Measurements from ENCODE around the gene ANTXR1.

The ANTXR1 gene

GRCh38 chr2:69088466-69088865, 75.5 kb downstream of the ANTXR1 start:
- H3K27me3 ChIP-seq (ENCODE audit: low read depth, low read length), result peaks cover 57% of the 10 kb centered on the region
- no peaks in the 10 kb centered on the region for H3K36me3 ChIP-seq (replicated peaks; ENCODE audit: low read depth, low read length)
- H3K9ac ChIP-seq (ENCODE audit: low read length), result no peak overlapping the region
- H2AFZ ChIP-seq (ENCODE audit: low read depth, low read length), result no peak overlapping the region
- H3K4me2 ChIP-seq (ENCODE audit: low read length), result no peak overlapping the region
- H3K27ac ChIP-seq (ENCODE audit: low read length), result no peak overlapping the region
- no peak overlapping the region for H3K4me3 ChIP-seq (ENCODE audit: low read length)
- TF ChIP-seq EZH2phosphoT487 (IDR thresholded peaks at IDR 0.05; ENCODE audit: low read depth), result no peak
- no peak for TF ChIP-seq CTCF (IDR thresholded peaks at IDR 0.05; ENCODE audit: low read depth, low read length)
- H3K79me2 ChIP-seq (ENCODE audit: low read length), result no peaks in the 10 kb centered on the region
- no peaks in the 10 kb centered on the region for H4K20me1 ChIP-seq (ENCODE audit: insufficient read depth, low read length)
- no peaks in the 10 kb centered on the region for H3K9me3 ChIP-seq (ENCODE audit: insufficient read depth, low read length)
- H3K4me1 ChIP-seq (ENCODE audit: low read length), result no peaks in the 10 kb centered on the region

GRCh38 chr2:69089266-69089665, 76.3 kb downstream of the ANTXR1 start:
- H3K27me3 ChIP-seq (ENCODE audit: low read depth, low read length), result peaks cover 54% of the 10 kb centered on the region
- TF ChIP-seq CTCF (IDR thresholded peaks at IDR 0.05; ENCODE audit: low read depth, low read length), result no peak
- TF ChIP-seq EZH2phosphoT487 (IDR thresholded peaks at IDR 0.05; ENCODE audit: low read depth), result no peak
- H3K4me3 ChIP-seq (ENCODE audit: low read length), result no peak overlapping the region
- no peak overlapping the region for H2AFZ ChIP-seq (ENCODE audit: low read depth, low read length)
- no peak overlapping the region for H3K4me2 ChIP-seq (ENCODE audit: low read length)
- H3K27ac ChIP-seq (ENCODE audit: low read length), result no peak overlapping the region
- no peaks in the 10 kb centered on the region for H3K4me1 ChIP-seq (ENCODE audit: low read length)
- H3K9me3 ChIP-seq (ENCODE audit: insufficient read depth, low read length), result no peaks in the 10 kb centered on the region
- no peak overlapping the region for H3K9ac ChIP-seq (ENCODE audit: low read length)
- H3K79me2 ChIP-seq (ENCODE audit: low read length), result no peaks in the 10 kb centered on the region
- H3K36me3 ChIP-seq (replicated peaks; ENCODE audit: low read depth, low read length), result no peaks in the 10 kb centered on the region
- H4K20me1 ChIP-seq (ENCODE audit: insufficient read depth, low read length), result no peaks in the 10 kb centered on the region

- Histone ChIP-seq H3K4me3 (ENCODE audit: low read length) (no peak overlapping the region), H3K9me3 (ENCODE audit: insufficient read depth, low read length) (no peaks in the 10 kb centered on the region), H3K4me2 (ENCODE audit: low read length) (no peak overlapping the region), H3K9ac (ENCODE audit: low read length) (no peak overlapping the region), H3K36me3 (replicated peaks; ENCODE audit: low read depth, low read length) (no peaks in the 10 kb centered on the region), H3K79me2 (ENCODE audit: low read length) (no peaks in the 10 kb centered on the region), H4K20me1 (ENCODE audit: insufficient read depth, low read length) (no peaks in the 10 kb centered on the region), H3K27me3 (ENCODE audit: low read depth, low read length) (peaks cover 53% of the 10 kb centered on the region), H2AFZ (ENCODE audit: low read depth, low read length) (no peak overlapping the region), H3K27ac (ENCODE audit: low read length) (no peak overlapping the region), H3K4me1 (ENCODE audit: low read length) (no peaks in the 10 kb centered on the region)
- no peak for TF ChIP-seq CTCF (IDR thresholded peaks at IDR 0.05; ENCODE audit: low read depth, low read length)
- no peak for TF ChIP-seq EZH2phosphoT487 (IDR thresholded peaks at IDR 0.05; ENCODE audit: low read depth)
Observed at GRCh38 chr2:69089998-69090397, 77.0 kb downstream of the ANTXR1 start.

GRCh38 chr2:69090820-69091219, 77.8 kb downstream of the ANTXR1 start:
- Histone ChIP-seq H4K20me1 (ENCODE audit: insufficient read depth, low read length) (no peaks in the 10 kb centered on the region), H2AFZ (ENCODE audit: low read depth, low read length) (no peak overlapping the region), H3K4me3 (ENCODE audit: low read length) (no peak overlapping the region), H3K9ac (ENCODE audit: low read length) (no peak overlapping the region), H3K4me2 (ENCODE audit: low read length) (no peak overlapping the region), H3K27me3 (ENCODE audit: low read depth, low read length) (peaks cover 54% of the 10 kb centered on the region), H3K27ac (ENCODE audit: low read length) (no peak overlapping the region), H3K79me2 (ENCODE audit: low read length) (no peaks in the 10 kb centered on the region), H3K4me1 (ENCODE audit: low read length) (no peaks in the 10 kb centered on the region), H3K36me3 (replicated peaks; ENCODE audit: low read depth, low read length) (no peaks in the 10 kb centered on the region), H3K9me3 (ENCODE audit: insufficient read depth, low read length) (no peaks in the 10 kb centered on the region)
- TF ChIP-seq EZH2phosphoT487 (IDR thresholded peaks at IDR 0.05; ENCODE audit: low read depth) (no peak), CTCF (IDR thresholded peaks at IDR 0.05; ENCODE audit: low read depth, low read length) (no peak)
